OCI-LY3 (cell line): ENCODE measurements around the gene PET100.

Experiments
- EZH2phosphoT487 ChIP-seq: fragments of 200-600 bp; shearing (Covaris generic); IDR thresholded peaks from 2 replicates; pipeline ENCODE4 v1.6.1; 2018; ENCODE audit warnings: antibody characterized with exemption, mixed run types, low read depth
- TF ChIP-seq, protein P1 (sequence below): fragments of 200-600, 300-600 bp; sonication (generic); IDR thresholded peaks from 2 replicates; pipeline ENCODE4 v1.5.1; 2014; ENCODE audit warnings: antibody characterized with exemption, low read length, low read depth

DNA sequence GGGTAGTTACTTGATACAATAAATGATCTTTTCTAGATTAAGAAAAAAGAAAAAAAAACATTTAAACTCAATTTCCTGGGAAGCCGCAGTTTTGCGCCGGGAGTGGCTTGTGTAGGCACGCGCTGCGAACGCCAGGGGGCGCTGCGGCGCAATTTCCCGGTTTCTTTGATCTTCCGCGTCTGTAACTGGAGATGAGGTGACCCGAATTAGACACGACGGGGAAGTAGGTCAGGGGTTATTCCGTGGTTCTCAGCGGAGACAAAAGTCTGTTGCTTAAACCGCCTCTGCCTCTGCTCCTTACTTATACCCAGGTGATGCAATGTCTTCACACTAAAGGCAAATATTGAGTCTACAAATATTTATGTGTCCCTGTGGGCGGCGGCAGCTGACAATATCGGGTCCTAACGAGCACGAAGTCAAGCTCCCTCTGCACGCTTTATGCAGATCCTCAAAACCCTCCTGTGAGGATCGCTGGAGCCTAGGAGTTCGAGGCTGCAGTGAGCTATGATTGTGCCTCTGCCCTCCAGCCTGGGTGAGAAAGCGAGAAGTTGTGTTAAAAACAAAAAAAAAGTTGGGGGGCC, 22.6 kb downstream of the PET100 start:
- TF ChIP-seq, protein P1, sequence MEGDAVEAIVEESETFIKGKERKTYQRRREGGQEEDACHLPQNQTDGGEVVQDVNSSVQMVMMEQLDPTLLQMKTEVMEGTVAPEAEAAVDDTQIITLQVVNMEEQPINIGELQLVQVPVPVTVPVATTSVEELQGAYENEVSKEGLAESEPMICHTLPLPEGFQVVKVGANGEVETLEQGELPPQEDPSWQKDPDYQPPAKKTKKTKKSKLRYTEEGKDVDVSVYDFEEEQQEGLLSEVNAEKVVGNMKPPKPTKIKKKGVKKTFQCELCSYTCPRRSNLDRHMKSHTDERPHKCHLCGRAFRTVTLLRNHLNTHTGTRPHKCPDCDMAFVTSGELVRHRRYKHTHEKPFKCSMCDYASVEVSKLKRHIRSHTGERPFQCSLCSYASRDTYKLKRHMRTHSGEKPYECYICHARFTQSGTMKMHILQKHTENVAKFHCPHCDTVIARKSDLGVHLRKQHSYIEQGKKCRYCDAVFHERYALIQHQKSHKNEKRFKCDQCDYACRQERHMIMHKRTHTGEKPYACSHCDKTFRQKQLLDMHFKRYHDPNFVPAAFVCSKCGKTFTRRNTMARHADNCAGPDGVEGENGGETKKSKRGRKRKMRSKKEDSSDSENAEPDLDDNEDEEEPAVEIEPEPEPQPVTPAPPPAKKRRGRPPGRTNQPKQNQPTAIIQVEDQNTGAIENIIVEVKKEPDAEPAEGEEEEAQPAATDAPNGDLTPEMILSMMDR = peak; percentile 98
- no peak for TF ChIP-seq EZH2phosphoT487
